Measurements from ENCODE around the gene FAU. TPM values are rescaled to one million over a fixed set of nuclear protein-coding genes. Genes with fewer than 3 reads are reported as not detected.

The FAU gene
- total RNA-seq, 1 donor from 2014 or later = 734 TPM

DNA sequence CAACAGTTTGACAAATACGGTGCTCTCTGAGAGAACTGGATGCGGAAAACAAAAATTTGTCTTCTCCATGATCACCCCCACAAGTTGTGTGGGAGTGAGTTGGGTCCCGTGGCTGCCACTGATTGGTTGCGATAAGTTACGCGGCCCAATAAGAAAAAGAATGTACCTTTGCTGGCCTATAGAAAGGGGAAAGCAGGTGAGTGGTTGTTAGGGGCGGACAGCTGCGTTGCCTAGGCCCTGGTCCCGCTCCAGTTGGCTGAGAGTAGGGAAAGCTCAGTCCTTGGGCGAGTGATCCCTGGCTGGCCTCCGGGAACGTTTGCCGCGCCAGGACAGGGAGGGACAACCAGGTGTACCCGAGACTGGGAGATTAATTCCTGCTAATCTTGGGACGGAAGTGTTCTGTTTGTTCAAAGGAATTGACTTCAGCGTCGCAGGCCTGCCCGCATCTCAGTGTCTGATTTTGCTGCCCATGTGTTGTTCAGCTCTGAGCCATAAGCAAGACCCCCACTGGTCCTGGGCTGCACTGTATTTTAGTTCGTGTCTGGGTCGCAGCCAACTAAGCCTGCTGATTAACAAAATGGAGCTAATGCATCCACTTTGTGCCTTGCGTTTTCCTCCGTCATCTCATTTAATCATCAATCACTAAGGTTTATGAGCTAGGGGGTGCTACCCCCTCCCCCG, 13.2 kb upstream of the FAU start:
- peak; percentile 92 for DNase-seq (ENCODE audit: extremely low spot score, unreplicated experiment)
- Mint-ChIP-seq H3K4me3 (ENCODE audit: unreplicated experiment) (peak overlapping the region; percentile 97), H3K36me3 (ENCODE audit: unreplicated experiment) (peaks cover 5% of the 10 kb centered on the region), H3K9me3 (ENCODE audit: unreplicated experiment) (no peaks in the 10 kb centered on the region), H3K27me3 (ENCODE audit: unreplicated experiment) (peaks cover 6% of the 10 kb centered on the region), H3K4me1 (ENCODE audit: unreplicated experiment) (peaks cover 24% of the 10 kb centered on the region), H3K27ac (ENCODE audit: unreplicated experiment) (peak overlapping the region; percentile 100)
- TF ChIP-seq, protein P1, sequence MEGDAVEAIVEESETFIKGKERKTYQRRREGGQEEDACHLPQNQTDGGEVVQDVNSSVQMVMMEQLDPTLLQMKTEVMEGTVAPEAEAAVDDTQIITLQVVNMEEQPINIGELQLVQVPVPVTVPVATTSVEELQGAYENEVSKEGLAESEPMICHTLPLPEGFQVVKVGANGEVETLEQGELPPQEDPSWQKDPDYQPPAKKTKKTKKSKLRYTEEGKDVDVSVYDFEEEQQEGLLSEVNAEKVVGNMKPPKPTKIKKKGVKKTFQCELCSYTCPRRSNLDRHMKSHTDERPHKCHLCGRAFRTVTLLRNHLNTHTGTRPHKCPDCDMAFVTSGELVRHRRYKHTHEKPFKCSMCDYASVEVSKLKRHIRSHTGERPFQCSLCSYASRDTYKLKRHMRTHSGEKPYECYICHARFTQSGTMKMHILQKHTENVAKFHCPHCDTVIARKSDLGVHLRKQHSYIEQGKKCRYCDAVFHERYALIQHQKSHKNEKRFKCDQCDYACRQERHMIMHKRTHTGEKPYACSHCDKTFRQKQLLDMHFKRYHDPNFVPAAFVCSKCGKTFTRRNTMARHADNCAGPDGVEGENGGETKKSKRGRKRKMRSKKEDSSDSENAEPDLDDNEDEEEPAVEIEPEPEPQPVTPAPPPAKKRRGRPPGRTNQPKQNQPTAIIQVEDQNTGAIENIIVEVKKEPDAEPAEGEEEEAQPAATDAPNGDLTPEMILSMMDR (IDR thresholded peaks at IDR 0.05) = no peak

- Mint-ChIP-seq H3K9me3 (ENCODE audit: unreplicated experiment) (no peaks in the 10 kb centered on the region), H3K4me3 (ENCODE audit: unreplicated experiment) (peak within 1 kb of the TSS; percentile 97), H3K4me1 (ENCODE audit: unreplicated experiment) (peaks cover 24% of the 10 kb centered on the region), H3K36me3 (ENCODE audit: unreplicated experiment) (peaks cover 5% of the 10 kb centered on the region), H3K27ac (ENCODE audit: unreplicated experiment) (peak within 1 kb of the TSS; percentile 100), H3K27me3 (ENCODE audit: unreplicated experiment) (peaks cover 2% of the 10 kb centered on the region)
- peak; percentile 95 for DNase-seq (ENCODE audit: extremely low spot score, unreplicated experiment)
- TF ChIP-seq, protein P1 (IDR thresholded peaks at IDR 0.05) = no peak
Measured at GRCh38 chr11:65134240-65134951, 12.5 kb upstream of the FAU start, which contains the start of gene SYVN1. TSS of gene SYVN1 (minus strand) at chr11:65134519. CDS start at chr11:65133601, 918 bp downstream.

DNA sequence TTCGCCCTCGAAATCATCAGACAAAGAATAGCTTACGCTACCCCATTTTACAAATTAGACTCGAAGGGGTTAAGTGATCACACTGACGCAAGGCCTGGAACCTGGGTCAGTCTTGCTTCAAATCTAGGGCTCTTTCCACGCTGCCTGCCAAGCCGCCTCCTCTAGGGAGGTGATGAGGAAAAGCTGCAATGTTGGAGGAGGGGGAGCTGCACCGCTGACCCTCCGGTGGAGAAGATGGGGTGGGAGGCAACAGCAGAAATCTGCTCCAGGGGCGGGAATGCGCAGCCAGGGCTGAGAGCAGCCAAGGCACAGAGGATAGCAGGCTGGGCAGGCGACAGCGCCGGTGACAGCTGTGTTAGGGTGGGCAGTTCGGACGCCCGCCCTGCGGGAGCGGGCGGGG, 11.8 kb upstream of the FAU start:
- TF ChIP-seq, protein P1 (IDR thresholded peaks at IDR 0.05) = no peak
- peaks cover 2% of the 10 kb centered on the region for H3K27me3 Mint-ChIP-seq (ENCODE audit: unreplicated experiment)
- peak overlapping the region; percentile 100 for H3K27ac Mint-ChIP-seq (ENCODE audit: unreplicated experiment)
- H3K9me3 Mint-ChIP-seq (ENCODE audit: unreplicated experiment) = no peaks in the 10 kb centered on the region
- peaks cover 5% of the 10 kb centered on the region for H3K36me3 Mint-ChIP-seq (ENCODE audit: unreplicated experiment)
- DNase-seq (ENCODE audit: extremely low spot score, unreplicated experiment) = no peak
- H3K4me1 Mint-ChIP-seq (ENCODE audit: unreplicated experiment) = peaks cover 24% of the 10 kb centered on the region
- H3K4me3 Mint-ChIP-seq (ENCODE audit: unreplicated experiment) = peak overlapping the region; percentile 97

DNA sequence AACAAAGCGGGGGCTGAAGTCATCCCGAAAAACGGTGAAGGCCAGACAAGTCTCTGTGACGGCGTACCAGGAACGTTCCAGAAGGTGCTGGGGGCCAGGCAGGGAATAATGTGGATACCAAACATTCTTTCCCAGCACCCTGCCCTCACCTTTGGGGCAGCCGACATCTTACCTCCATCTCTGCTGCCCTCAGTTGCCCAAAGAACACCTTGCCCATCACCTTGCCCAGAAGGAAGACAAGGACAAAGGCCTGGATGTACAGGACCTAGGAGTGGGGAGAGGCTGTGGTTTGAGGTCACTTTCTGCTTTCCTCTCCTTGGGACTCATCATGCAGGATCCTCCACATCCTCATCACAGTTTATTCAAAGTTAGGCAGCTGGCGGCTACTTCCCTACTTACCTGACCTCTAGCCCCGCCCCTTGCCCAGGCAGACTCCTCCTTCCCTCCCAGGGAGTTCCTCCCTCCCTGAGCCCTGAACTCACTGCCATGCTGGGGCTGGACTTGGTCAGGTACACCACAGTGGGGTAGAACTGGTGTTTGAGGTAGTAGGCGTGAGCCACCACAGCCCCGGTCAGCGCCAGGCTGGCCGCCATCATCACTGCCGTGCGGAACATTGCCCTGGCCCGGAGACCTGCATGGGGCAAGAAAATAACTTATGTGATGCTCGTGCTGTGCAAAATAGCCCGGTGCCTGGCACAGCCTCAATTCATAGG, 11.2 kb upstream of the FAU start:
- H3K4me1 Mint-ChIP-seq (ENCODE audit: unreplicated experiment) = peaks cover 24% of the 10 kb centered on the region
- peak overlapping the region; percentile 100 for H3K27ac Mint-ChIP-seq (ENCODE audit: unreplicated experiment)
- H3K4me3 Mint-ChIP-seq (ENCODE audit: unreplicated experiment) = peak overlapping the region; percentile 97
- no peaks in the 10 kb centered on the region for H3K27me3 Mint-ChIP-seq (ENCODE audit: unreplicated experiment)
- DNase-seq (ENCODE audit: extremely low spot score, unreplicated experiment) = no peak
- TF ChIP-seq, protein P1 (IDR thresholded peaks at IDR 0.05) = no peak
- no peaks in the 10 kb centered on the region for H3K9me3 Mint-ChIP-seq (ENCODE audit: unreplicated experiment)
- H3K36me3 Mint-ChIP-seq (ENCODE audit: unreplicated experiment) = peaks cover 5% of the 10 kb centered on the region

All from osteocyte (in vitro differentiated cells).